ENCODE results near the gene EIF2AK2. TPM values are rescaled to one million over a fixed set of nuclear protein-coding genes. Genes with fewer than 3 reads are reported as not detected.

EIF2AK2 gene
- total RNA-seq, 2 experiments from 2014 or later = 68.7 to 74.8 TPM

Other genes starting within 250 kb of the EIF2AK2 start
- gene STRN, start 190.4 kb downstream of the EIF2AK2 start, total RNA-seq = 10 to 100 TPM; 30.8 TPM
- gene HEATR5B, start 72.6 kb downstream of the EIF2AK2 start, total RNA-seq = 10 to 100 TPM; 14.5 to 14.6 TPM
- 10 to 100 TPM; 12.5 to 14.6 TPM for gene GPATCH11, start 72.5 kb downstream of the EIF2AK2 start, total RNA-seq
- not detected for gene SULT6B1, start 31.7 kb upstream of the EIF2AK2 start, total RNA-seq
- 10 to 100 TPM; 37.3 to 38.8 TPM for gene CEBPZOS, start 39.5 kb upstream of the EIF2AK2 start, total RNA-seq
- 100 to 1,000 TPM; 102 to 119 TPM for gene CEBPZ, start 74.6 kb upstream of the EIF2AK2 start, total RNA-seq
- 10 to 100 TPM; 20.9 to 21.3 TPM for gene NDUFAF7, start 74.7 kb upstream of the EIF2AK2 start, total RNA-seq
- gene PRKD3, start 167.9 kb upstream of the EIF2AK2 start, total RNA-seq = 10 to 100 TPM; 41.7 to 42.1 TPM
- 1 to 10 TPM; 2.5 to 3.0 TPM for gene QPCT, start 187.7 kb upstream of the EIF2AK2 start, total RNA-seq

Measured in activated naive CD8-positive, alpha-beta T cell treated with anti-CD3 and anti-CD28 coated beads for 36 hours (primary cell).